HG03064 (cell line): ENCODE data around the gene ALKBH3.

Experiments
- ATAC-seq: cut with Tn5 transposase; IDR thresholded peaks from one replicate; pipeline ENCODE4 v1.9.1; 2021; ENCODE audit warnings: low read depth; ENCODE audit not compliant: unreplicated experiment

ALKBH3 gene

DNA sequence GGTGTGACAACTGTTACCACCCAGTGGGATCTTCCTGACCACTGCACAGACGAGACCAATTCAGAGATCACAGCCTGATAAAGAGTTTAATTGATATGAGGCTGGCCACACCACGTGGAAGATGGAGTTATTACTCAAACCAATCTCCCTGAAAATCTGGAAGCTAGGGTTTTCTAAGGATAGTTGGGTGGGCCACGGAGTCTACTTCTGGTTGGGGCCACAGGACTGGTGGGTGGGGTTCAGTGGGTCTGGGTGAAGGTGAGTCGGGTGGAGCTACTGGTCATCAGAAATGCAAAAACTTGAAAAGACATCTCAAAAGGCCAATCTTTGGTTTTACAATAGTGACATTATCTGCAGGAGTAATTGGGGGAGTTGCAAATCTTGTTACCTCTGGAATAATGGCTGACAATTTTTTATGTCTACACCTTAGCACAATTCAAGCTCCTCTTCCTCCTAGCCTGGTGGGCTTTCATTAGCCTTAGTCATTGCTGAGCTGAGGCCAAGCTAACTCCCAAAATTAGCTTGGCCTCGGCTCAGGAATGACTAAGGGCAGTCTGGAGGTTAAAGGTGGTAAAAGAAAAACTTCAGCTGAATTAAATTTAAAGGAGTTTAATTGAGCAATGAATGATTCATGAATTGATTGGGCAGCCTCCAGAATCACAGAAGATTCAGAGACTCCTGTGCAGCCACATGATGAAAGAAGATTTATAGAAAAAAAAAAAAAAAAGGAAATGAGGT, 74.9 kb downstream of the ALKBH3 start:
- no peak for ATAC-seq

DNA sequence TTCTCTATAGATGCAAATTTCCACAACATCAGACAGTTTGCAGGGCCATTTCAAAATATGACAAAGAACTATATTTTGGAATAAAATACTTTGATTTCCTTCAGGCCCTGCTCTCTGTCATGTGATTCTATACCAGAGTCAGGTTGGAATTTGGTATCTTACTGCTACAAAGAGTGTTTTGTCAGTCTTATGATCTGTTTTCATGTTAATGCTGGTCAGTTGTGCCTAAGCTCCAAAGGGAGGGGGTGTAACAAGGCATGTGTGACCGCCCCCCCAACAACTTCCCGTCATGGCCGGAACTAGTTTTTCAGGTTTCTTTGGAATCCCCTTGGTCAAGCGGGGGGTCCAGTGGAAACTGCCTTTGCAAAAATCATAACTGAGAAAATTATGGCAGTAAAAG, 76.9 kb downstream of the ALKBH3 start:
- ATAC-seq = no peak

DNA sequence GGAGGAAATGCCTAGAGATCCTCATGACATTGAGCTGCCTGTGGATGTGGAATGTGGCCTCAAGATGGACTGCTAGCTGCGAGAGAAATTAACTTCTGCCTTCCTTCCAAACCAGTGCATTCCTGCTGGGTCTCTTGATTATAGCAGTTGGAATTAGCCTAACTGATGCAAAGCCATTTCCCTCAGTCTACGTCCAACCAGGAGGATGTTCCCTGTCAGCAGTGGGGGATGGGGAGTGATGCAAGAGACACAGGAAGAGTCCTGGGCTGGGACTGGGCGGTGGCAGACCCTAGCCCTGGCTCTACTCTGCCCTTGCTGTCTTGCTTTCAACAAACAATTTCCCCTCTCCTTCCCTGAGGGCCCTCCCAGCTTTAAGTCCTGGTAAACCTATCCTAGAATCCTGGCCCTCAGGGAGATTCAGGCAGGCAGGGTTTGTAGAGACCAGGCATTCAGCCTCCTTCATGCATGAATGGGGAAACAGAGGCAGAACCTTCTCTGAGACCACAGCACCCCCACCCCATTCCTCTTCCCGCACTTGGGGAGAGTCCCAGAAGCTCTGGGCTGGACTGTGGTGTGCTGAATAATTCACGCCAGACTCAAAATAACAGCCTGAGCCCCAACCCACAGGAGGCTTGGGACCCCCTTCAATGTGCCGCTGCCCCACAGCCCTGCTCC, 78.8 kb downstream of the ALKBH3 start:
- no peak for ATAC-seq

- no peak for ATAC-seq
These were observed 82.0 kb downstream of the ALKBH3 start for GRCh38 chr11:43962383-43963278.

GRCh38 chr11:43963279-43963620, 82.6 kb downstream of the ALKBH3 start:
- no peak for ATAC-seq

- ATAC-seq = no peak
These were observed 87.0 kb downstream of the ALKBH3 start for GRCh38 chr11:43967661-43968060.

GRCh38 chr11:43968719-43969118, 88.1 kb downstream of the ALKBH3 start:
- ATAC-seq = no peak

DNA sequence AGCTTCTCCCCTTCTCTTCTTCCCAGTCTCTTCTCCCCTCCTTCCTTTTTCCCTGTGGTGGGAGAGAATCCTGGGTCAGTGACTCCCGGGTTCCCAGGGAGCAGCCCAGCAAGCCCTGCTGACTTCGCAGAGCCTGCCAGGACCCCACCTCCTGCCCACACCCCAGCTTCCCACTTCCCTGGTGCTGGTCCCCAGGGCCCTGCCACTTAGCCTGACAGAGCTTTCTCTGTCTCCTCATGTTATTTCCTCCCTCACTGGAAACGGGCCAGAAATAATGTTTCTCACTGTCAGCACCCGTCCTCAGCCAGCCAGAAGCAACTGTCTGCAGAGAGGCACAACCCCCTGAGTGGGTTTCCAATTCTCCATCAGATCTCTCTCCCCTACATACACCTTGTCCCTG, 88.9 kb downstream of the ALKBH3 start:
- no peak for ATAC-seq
